GM18508 (cell line): ENCODE measurements around the gene GJA3.

ENCODE experiments used
- ATAC-seq: cut with Tn5 transposase; IDR thresholded peaks from one replicate; pipeline ENCODE4 v1.9.1; 2021; ENCODE audit warnings: moderate number of reproducible peaks; ENCODE audit not compliant: insufficient read depth, unreplicated experiment

GJA3 gene

GRCh38 chr13:20101467-20102316 is 59.2 kb downstream of the GJA3 start:
- no peak for ATAC-seq

DNA sequence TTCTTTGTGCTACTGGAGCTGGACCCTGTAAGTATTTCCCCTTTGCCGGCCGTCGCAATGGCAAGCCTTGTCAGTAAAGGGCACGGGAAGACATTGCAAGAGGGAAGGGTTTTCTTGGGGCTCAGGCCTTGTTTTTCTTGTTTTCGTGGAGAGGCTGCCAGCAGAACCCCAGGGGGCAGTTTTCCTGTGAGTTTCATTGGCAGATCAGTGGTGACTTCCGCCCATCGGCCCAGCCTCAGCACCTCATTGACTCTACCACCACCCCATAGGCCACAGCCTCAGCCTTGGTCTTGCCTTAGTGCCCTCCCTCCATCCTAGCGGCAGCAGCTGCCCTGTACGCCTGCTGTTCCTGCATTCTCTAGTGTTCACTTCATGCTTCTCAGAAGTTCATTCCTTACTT is 61.5 kb downstream of the GJA3 start:
- no peak for ATAC-seq

GRCh38 chr13:20093951-20094350 is 66.9 kb downstream of the GJA3 start:
- no peak for ATAC-seq

DNA sequence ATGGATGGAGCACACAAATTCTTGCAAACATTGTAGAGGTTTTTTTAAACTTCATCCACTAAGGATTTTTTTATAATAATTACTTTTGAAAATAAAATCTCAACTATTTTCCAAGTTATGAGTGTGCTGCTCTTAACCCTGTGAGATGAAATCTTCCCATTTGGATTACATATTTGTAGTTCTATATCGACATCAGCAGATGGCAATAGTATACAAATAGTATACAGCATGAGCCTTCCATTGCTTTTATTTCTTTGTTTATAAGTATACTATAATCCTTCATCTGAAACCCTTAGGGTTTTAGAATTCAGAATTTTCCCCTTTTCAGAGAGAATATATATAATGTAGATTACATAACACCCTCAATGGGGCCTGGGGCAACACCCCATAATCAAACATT is 70.5 kb downstream of the GJA3 start:
- no peak for ATAC-seq
